H1 (cell line): ENCODE data around the gene FHIT. TPM values are rescaled to one million over a fixed set of nuclear protein-coding genes. Genes with fewer than 3 reads are reported as not detected.

ENCODE experiments used
- ATF3 ChIP-seq: IDR thresholded peaks from 2 replicates; pipeline ENCODE4 v1.6.1; 2011; ENCODE audit warnings: low read depth, mild to moderate bottlenecking, low read length; ENCODE audit not compliant: insufficient read depth
- BRCA1 ChIP-seq: IDR thresholded peaks from 2 replicates; pipeline ENCODE4 v1.6.1; 2012; ENCODE audit warnings: low read depth, low read length, improper control_type of control experiment
- CHD1 ChIP-seq: IDR thresholded peaks from 2 replicates; pipeline ENCODE4 v1.6.1; 2012; ENCODE audit warnings: low read depth, low read length, improper control_type of control experiment
- CHD2 ChIP-seq: IDR thresholded peaks from 2 replicates; pipeline ENCODE4 v1.6.1; 2012; ENCODE audit warnings: low read length, improper control_type of control experiment
- CHD7 ChIP-seq: fragments of 300-600 bp; sonication (generic); IDR thresholded peaks from 2 replicates; pipeline ENCODE4 v1.7.1; 2012; ENCODE audit warnings: low read length, moderate library complexity, mild to moderate bottlenecking, inconsistent platforms; ENCODE audit not compliant: insufficient replicate concordance
- JUN ChIP-seq: IDR thresholded peaks from 2 replicates; pipeline ENCODE4 v1.6.1; 2011; ENCODE audit warnings: low read depth, mild to moderate bottlenecking, improper control_type of control experiment, low read length
- RAD21 ChIP-seq, 2 experiments: IDR thresholded peaks in 1 of 2; conservative IDR thresholded peaks in 1 of 2; 2 replicates each; pipeline ENCODE4 v1.6.1; 2011; ENCODE audit warnings: low read depth in 2 of 2, low read length in 2 of 2, improper control_type of control experiment in 1 of 2, inconsistent platforms in 1 of 2, mild to moderate bottlenecking in 1 of 2, moderate library complexity in 1 of 2
- RBBP5 ChIP-seq: IDR thresholded peaks from 2 replicates; pipeline ENCODE4 v1.7.1; 2012; ENCODE audit warnings: low read depth, mild to moderate bottlenecking, inconsistent platforms, low read length, moderate library complexity, borderline replicate concordance
- SIX5 ChIP-seq: IDR thresholded peaks from 2 replicates; pipeline ENCODE4 v1.6.1; 2011; ENCODE audit warnings: mild to moderate bottlenecking, low read depth, low read length
- YY1 ChIP-seq: IDR thresholded peaks from 2 replicates; pipeline ENCODE4 v1.6.1; 2011; ENCODE audit warnings: low read depth, mild to moderate bottlenecking, low read length
- polyA plus RNA-seq, 7 experiments: library from polyadenylated mRNA; depleted of rRNA in 3 of 7; stranded (reverse) in 5 of 7; unstranded in 2 of 7; fragments of >200 nt in 5 of 7; fragments of 200-250 nt in 2 of 7; gene quantifications; 1 replicate in 5 of 7; 2 replicates in 1 of 7; 4 replicates in 1 of 7; pipeline versions ENCODE4 v1.2.1 to v1.2.3, GENCODE V29; 2011 to 2013; ENCODE audit warnings: missing spikeins in 2 of 7, mixed read lengths in 2 of 7
- total RNA-seq: library from RNA; stranded (reverse); fragmentation: NEBNext Ultra II Directional; extraction: Animal tissue kit (Norgen Biotek cat#: 25700); gene quantifications from 2 replicates; pipeline ENCODE4 v1.2.1, GENCODE V29; 2021

The FHIT gene
- total and polyA plus RNA-seq, 2 of the 8 experiments (the other 6 are each of a cell fraction or from before 2014, with no cell fraction given) = 1.2 to 3.2 TPM

- no peak for TF ChIP-seq CHD7
- no peak for TF ChIP-seq YY1
- TF ChIP-seq CHD1 = no peak
- TF ChIP-seq RAD21 (IDR thresholded peaks at IDR 0.05 in 1 of 2, conservative IDR thresholded peaks at IDR 0.05 in 1 of 2; ENCODE audit: low read depth in 2 of 2, low read length in 2 of 2) = no peak
- no peak for TF ChIP-seq SIX5
- no peak for TF ChIP-seq ATF3
- TF ChIP-seq RBBP5 = no peak
- no peak for TF ChIP-seq BRCA1
- TF ChIP-seq CHD2 = no peak
- no peak for TF ChIP-seq JUN
These were observed 981.4 kb downstream of the FHIT start (continued) for GRCh38 chr3:60269829-60270266.
